ELF-1 (cell line): ENCODE measurements around the gene SPECC1L.
"Not testable (repeated sequence)": the region's sequence is repeated elsewhere in the genome, so short reads cannot be mapped to it uniquely, and the experiment has no call there.

Experiments used
- DNase-seq: peaks from one replicate; pipeline ENCODE4 v3.0.0-alpha.2; 2016; ENCODE audit warnings: low read depth, low spot score

Gene SPECC1L, protein sequence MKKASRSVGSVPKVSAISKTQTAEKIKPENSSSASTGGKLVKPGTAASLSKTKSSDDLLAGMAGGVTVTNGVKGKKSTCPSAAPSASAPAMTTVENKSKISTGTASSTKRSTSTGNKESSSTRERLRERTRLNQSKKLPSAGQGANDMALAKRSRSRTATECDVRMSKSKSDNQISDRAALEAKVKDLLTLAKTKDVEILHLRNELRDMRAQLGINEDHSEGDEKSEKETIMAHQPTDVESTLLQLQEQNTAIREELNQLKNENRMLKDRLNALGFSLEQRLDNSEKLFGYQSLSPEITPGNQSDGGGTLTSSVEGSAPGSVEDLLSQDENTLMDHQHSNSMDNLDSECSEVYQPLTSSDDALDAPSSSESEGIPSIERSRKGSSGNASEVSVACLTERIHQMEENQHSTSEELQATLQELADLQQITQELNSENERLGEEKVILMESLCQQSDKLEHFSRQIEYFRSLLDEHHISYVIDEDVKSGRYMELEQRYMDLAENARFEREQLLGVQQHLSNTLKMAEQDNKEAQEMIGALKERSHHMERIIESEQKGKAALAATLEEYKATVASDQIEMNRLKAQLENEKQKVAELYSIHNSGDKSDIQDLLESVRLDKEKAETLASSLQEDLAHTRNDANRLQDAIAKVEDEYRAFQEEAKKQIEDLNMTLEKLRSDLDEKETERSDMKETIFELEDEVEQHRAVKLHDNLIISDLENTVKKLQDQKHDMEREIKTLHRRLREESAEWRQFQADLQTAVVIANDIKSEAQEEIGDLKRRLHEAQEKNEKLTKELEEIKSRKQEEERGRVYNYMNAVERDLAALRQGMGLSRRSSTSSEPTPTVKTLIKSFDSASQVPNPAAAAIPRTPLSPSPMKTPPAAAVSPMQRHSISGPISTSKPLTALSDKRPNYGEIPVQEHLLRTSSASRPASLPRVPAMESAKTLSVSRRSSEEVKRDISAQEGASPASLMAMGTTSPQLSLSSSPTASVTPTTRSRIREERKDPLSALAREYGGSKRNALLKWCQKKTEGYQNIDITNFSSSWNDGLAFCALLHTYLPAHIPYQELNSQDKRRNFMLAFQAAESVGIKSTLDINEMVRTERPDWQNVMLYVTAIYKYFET

DNA sequence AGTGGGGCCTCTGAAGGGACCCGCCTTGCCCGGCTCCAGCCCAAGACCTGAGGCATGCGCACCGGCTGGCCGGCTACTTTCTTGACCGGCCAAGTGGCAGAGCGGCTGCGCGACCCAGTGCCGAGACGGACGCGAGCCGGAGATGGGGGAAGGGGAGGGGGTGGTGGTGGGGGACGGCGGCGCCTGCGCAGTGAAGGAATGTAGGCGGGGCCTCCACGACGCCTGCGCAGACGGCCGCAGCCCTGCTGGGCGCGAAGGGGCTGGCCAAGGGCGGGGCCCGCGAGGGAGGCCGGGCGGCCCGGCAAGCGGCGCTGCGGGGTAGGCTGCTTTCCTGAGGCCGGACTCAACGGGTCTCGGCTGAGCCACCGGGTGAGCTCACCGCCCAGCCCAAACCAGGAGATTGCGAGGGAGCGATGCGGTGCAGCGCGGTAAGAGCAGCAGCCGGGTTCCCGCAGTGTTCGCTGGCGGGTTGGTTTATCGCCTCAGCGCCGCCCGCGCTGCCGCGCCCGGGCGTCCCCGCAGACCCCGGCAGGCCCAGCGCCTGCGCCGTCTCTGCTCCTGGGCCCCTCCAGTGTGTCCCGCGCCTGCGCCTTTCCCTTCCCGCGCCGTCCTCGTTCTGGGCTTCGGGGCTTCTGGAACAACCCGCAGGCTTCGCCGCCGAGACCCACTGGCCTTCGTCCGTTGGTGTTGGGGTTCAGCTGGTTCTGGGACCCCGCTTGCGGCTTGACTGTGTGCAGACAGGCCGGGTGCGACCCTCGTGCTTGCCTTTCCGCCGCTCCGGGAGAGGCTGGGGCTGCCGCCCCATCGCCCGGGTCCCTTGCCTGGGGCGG lies at the start of gene SPECC1L:
SPECC1L (plus strand) TSS at position 276 of the 830 bp plus-strand sequence. CDS start 31,401 bp downstream, outside the sequence.
- DNase-seq = peak; percentile 96

DNA sequence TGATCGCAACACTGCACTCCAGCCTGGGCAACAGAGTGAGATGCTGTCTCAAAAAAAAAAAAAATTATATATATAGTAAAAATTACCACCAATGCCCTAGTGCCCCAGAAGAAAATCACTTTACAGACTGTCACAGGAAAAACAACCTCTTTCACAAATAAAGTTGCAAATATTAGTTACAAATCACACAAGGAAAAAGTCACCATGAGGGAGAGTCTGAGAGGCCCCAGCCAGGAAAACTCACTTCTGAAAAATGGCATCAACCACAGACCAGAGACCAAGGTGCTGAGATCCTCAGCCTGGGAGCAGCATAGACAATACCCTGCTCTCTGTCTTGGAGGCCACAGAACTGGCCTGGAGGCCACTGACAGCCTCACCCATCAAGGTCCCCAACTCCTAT lies 46.2 kb upstream of the SPECC1L start:
- DNase-seq = no peak

- DNase-seq = no peak
These were observed 45.5 kb upstream of the SPECC1L start for GRCh38 chr22:24225044-24225601.

- no peak for DNase-seq
These were observed 44.7 kb upstream of the SPECC1L start for GRCh38 chr22:24225951-24226350.

GRCh38 chr22:24230911-24231656 lies 39.5 kb upstream of the SPECC1L start:
- peak; percentile 80 for DNase-seq

GRCh38 chr22:24231706-24232105 lies 38.9 kb upstream of the SPECC1L start:
- no peak for DNase-seq

DNA sequence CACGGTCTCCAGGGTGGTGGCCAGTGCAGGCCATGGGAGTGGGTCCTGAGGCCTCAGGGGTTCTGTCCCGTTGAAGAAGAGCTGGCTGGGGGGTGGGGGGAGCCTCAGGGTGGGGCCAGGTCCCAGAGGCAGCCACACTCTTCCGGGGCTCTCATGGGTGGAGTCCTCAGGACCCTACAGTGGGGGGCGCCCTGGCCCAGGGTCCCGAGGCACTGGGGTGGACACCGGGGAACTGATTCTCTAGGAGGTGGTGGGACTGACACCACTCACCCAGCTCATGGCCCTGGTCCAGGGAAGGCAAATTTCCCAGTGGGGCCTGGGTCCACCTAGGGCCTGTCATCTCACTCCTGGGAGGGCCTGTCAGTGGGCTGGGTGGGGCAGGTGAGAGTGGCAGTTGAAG lies 38.5 kb upstream of the SPECC1L start:
- no peak for DNase-seq

DNA sequence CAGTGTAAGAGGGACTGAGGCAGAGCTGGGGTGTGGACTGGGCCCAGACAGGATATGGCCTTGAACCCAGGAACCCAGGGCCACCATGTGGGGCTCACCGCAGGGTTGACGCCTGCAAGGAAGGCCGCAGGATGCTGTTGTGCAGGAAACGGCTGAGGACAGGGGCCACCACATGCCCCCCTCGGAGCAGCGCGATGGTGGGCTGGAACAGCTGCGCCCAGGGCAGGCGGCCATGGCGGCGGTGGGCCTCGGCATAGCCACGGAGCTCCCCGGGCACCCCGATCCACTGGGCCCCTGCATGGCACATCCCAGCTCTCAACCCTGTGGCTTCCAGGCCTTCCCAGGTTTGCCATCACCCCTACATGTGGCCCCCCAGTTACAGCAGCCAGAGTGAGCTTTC lies 37.9 kb upstream of the SPECC1L start:
- DNase-seq = no peak

GRCh38 chr22:24233235-24233634 lies 37.4 kb upstream of the SPECC1L start:
- no peak for DNase-seq

GRCh38 chr22:24233816-24234215 lies 36.8 kb upstream of the SPECC1L start:
- no peak for DNase-seq

DNA sequence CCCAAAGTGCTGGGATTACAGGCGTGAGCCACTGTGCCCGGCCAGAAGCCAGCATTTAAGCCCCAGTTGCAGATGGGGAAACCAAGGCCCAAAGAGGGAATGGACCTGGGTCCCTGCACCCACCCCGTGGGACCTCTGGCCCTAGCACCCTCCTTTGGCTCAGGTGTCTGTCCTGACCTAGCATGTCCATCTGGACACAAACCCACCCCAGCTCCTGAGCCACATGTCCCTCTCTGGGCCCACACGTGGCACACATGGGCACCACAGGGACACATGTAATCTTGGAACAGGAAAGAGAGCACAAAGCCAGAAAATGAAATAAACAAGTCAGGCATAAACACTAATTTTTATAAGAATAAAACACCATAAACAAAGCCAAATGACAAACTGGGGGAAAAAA lies 35.3 kb upstream of the SPECC1L start:
- DNase-seq = no peak

GRCh38 chr22:24236656-24237055 lies 34.0 kb upstream of the SPECC1L start:
- no peak for DNase-seq

- peak; percentile 17 for DNase-seq
These were observed 32.4 kb upstream of the SPECC1L start for GRCh38 chr22:24238101-24238694.

DNA sequence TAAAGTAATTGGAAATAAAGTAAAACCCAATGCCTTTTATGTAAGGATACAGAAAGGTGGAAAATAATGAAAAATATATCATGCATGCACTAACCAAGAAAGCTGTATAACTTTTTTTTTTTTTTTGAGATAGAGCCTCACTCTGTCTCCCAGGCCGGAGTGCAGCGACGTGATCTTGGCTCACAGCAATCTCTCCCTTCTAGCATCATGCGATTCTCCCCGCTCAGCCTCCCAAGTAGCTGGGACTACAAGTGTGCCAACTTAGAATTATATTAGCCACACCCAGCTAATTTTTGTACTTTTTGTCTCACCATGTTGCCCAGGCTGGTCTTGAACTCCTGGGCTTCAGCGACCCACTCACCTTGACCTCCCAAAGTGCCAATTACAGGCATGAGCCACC lies 30.2 kb upstream of the SPECC1L start:
- no peak for DNase-seq

GRCh38 chr22:24240985-24241692 lies 29.5 kb upstream of the SPECC1L start:
- not testable (repeated sequence) for DNase-seq

DNA sequence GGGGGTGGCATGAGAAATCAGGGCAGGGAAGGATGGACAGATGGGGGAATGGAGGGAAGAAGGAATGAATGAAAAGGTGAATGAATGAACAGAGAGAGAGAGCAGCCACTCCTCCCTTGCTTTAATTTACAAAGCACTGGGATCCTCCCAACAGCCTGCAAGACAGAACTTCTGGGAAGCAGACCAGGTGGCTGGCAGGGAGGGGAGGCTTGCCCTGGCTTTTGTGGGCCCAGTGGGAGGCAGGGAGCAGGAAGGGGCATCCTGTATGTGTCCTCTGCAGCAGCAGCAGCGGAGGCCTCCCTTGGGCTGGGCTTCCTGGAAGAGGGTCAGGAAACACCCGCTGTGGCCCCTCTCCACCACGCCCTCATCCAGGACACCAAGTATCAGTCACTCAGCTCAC lies 27.2 kb upstream of the SPECC1L start:
- not testable (repeated sequence) for DNase-seq

DNA sequence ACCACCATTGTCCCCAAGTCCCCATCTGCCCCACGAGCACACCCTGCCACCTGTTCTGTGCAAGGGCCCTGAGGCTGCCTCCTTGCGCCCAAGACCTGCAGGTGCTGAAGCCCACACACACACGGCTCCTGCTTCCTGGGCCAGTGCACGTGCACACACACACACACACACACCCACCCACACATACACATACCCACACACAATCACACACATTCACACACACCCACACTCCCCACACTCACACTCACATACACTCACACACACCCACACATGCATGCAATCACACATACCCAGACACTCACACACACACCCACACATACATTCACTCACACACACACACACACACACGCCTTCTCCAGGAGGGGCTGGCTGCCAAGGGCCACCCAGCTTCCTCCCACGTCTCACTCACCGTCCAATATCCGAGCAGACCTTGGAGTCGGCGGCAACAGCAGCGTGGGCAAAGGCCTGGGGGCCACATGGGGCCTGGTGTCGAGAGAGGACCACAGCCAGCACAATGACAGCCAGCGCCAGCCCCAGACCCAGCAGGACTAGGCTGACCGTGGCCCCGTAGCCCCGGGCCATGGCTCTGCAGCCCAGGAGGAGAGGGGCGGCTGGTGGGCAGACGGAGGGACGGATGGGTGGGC lies 26.4 kb upstream of the SPECC1L start:
- peak; percentile 19 for DNase-seq

DNA sequence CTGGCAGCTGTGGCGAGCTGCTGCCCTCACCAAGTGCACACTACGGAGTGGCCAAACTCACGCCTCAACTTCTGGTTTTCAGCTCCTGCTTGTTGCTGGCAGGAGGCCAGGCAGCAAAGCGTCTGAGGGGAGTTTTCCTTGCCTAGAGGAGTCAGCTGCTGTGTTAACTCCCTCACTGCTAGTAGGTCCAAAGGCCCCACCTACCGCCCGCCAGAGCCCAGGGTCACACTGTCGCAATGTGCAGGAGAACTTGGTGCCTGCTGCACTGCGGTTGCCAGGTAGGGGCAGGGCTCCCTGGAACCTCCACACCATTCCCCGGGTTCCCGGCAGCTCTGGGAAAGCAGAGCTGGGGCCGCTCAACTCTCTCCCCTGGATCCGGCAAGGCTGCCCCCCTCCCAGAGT lies 25.6 kb upstream of the SPECC1L start, which contains the start of gene GGT5:
GGT5 (minus strand) TSS at position 53 of the 402 bp plus-strand sequence. CDS start 357 bp downstream, outside the sequence.
- not testable (repeated sequence) for DNase-seq
